Stimulated activated CD4-positive, alpha-beta T cell treated with anti-CD3 and anti-CD28 coated beads, Interleukin-12 subunit alpha, Interleukin-12 subunit beta, amount 100 ng/mL, for 24 hours (primary cell): Measurements from ENCODE around the gene CBLB.
"Not testable (repeated sequence)": the region's sequence is repeated elsewhere in the genome, so short reads cannot be mapped to it uniquely, and the experiment has no call there.

Experiments
- DNase-seq, 2 experiments: peaks; one replicate each; pipeline ENCODE4 v3.0.0-alpha.2; 2020; ENCODE audit warnings: low read depth in 2 of 2

CBLB gene

GRCh38 chr3:105816833-105817232 lies 52.0 kb downstream of the CBLB start:
- DNase-seq = no peak

DNA sequence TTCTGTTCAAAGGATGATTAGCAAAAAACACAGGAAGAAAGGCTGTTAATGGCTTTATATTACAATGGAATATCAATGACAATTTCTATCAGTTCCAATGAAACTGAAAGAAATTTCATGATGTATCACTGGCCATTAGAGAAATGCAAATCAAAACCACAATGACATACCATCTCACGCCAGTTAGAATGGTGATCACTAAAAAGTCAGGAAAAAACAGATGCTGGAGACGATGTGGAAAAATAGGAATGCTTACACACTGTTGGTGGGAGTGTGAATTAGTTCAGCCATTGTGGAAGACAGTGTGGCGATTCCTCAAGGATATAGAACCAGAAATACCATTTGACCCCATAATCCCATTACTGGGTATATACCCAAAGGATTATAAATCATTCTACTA lies 53.5 kb downstream of the CBLB start:
- DNase-seq = not testable (repeated sequence)

DNA sequence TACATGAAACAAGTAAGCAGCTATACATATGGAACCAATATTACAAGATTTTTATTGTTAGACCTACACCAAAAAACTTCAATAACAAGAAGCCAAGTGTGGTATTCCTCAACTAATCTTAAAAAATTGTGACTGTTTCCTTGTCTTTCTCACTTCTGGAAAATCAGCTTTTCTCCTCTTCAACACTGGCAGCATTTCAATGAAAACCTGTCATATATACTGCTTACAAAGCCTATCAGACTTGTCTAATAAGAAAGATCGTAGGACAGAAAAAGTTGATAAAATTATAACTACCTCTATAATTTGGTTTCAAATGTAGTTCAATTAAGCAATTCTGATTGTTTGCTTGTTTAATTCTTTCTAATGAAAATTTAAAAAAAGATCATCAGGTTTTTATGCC lies 55.1 kb downstream of the CBLB start:
- DNase-seq = no peak

GRCh38 chr3:105812194-105812586 lies 56.6 kb downstream of the CBLB start:
- no peak for DNase-seq

GRCh38 chr3:105811518-105812193 lies 57.2 kb downstream of the CBLB start:
- no peak for DNase-seq

- DNase-seq = no peak
Observed at GRCh38 chr3:105809208-105809888, 59.5 kb downstream of the CBLB start.

DNA sequence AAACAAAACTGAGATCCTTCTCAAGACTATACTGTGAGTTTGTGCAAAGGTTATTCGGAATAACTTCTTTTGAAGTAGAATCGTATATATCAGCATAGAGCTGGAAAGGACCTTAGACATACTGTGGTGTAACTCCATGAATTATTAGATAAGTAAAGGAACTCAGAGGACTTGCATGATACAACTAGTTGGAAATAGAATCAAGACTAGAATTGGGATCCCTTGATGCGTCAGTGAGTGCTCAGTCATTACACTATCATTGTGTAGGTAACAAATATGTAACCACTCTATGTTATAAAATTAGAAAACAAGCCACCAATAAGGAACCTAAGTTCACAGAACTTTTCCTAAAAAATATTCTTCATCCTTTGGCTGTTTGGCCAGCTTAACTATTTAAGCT lies 61.1 kb downstream of the CBLB start:
- no peak for DNase-seq

DNA sequence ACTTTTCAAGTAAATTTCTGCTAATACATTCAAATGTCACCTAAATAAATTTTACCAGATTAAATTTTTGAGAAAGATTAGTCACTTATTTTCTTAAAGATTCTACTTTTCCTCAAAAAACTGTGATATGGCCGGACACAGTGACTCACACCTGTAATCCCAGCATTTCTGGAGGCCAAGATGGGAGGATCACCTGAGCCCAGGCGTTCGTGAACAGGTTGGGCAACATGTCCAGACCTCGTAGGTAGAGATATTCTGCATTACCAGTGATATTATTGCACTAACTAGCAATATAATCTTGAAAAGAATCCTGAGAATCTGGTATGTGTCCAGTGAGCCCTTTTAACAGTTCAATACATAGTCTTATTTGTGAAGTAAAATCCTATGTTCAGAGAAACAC lies 61.7 kb downstream of the CBLB start:
- DNase-seq = no peak

DNA sequence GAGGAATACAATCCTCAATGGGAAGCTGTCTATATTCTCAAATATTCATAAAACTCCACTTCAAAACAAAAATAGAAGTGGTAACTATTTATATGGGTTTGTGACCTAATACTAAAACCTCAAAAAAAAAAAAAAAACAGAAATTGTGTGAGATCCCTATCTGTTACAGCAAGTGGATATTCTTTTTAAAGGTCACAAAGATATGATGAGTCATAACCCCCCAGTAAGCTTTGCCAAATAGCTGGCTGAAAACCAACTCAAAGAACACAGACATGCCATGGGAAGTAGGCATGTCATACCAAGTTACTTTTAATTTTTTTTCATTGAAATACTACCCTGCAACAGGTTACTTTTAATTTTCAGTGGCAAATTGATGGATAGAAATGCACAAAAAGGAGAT lies 62.5 kb downstream of the CBLB start:
- no peak for DNase-seq

DNA sequence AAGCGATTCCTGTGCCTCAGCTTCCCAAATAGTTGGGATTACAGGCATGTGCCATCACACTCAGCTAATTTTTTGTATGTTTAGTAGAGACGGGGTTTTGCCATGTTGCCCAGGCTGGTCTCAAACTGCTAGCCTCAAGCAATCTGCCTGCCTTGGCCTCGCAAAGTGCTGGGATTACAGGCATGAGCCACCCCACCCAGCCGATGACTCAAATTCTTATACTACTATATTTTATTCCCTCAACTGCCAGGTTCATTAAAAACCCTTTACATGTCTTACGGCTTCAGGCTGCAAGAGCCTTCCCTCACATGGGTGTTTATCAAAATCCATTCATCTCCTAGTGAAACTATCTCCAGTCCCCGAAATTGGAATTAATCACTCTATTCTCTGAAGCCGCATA lies 63.4 kb downstream of the CBLB start:
- DNase-seq = no peak

DNA sequence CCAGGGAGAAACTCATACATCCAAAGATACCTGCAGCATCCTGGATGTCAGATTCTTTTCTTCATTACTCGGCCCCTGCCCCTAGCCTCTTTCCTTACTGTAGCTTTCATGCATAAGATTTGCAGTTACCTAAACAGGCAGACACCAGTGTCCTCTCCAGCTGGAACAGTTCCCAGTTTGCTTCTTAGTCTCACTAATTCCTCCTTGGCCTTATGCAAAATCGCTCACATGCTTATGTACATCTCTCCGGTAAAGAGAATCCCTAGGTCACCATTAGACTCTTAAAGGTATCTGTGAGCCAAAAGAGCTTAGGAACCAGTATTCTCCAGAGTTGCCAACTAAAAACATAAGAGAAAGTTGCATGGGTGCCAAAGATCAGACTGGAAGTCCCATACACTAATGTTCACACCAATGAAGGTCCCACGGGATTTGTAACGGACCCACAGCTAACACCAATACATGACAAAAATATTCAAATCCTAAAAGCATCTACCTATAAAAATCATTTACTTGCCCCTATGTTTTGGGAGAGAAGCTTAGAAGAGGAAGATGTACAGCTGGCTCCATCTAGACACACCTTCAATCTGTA lies 66.6 kb downstream of the CBLB start:
- no peak for DNase-seq

DNA sequence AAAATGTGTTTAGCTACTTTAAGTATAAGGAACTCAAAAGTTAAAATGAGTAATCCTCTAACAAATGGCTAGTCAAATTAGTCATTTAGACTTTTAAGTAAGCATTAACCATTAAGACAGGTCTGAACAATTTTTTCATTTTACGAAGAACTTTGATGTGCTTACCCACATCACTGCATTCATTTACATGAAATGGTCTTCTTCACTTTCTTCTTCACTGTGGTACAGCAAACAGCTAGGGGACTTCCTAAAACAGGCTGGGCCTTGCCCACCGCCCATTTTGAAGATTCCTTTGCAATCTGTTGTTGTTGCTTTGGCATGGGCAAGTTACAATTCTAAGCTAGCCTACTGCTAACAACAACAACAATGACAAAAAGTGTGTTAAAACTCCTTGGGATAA lies 67.4 kb downstream of the CBLB start:
- no peak for DNase-seq

GRCh38 chr3:105800320-105800719 lies 68.5 kb downstream of the CBLB start:
- DNase-seq = no peak

DNA sequence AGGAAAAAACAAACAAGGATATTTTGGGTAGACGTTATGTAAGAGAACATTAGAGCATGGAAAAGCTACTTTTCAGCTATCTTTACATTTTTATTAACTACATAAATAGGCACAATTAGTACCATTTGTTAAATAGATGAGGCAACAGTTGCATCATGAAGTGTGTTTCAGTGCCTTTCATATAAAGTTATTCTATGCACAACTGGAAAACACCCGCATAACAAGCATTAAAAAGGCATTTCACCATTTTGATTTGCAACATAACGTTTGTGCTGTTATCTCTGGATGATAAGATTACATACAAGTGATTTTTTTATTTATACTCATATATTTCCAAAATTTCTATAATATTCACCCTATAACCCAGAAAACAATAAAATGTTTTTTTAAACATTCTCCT lies 69.5 kb downstream of the CBLB start:
- DNase-seq = no peak

- DNase-seq = no peak
Observed at GRCh38 chr3:105798381-105798934, 70.4 kb downstream of the CBLB start.

DNA sequence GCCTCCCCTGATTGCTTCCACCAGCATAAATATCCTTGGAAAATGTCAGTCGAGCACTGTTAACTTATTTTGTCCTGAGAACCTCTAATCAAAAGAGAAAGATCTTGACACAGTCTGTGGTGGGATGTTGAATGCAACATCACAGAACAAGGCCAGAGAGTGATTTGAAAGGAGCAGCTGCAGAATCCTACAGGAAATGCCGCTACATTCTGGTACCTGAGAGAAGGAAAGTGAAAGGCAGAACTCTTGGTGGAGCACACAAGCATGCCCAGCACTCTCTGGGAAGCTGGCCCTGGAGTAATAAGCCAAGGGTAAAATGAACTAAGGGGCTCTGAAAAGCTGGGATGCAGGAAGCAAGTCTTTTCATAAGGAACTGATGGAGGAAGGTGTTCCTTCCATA lies 75.8 kb downstream of the CBLB start:
- no peak for DNase-seq

- DNase-seq = no peak
Observed at GRCh38 chr3:105791919-105792786, 76.7 kb downstream of the CBLB start.

- DNase-seq = no peak
Observed at GRCh38 chr3:105791131-105791530, 77.7 kb downstream of the CBLB start.

DNA sequence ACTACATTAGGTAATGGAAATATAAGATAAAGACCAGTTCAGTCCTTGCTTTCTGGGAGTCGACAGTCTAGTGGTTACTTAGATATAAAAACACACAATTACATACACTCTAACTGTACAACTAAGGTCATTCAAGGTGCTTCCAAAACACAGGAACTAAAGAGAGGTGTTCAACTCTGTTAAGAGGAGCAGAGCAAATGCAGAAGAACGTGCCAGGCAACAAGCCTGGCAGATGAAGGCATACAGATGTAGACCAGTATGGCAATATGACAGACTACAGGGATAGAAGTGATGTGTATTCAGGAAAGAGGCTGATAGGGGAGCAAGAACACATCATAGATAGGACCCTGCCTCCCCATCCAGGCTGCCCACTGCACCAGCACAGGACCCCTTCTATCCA lies 78.3 kb downstream of the CBLB start:
- no peak for DNase-seq

DNA sequence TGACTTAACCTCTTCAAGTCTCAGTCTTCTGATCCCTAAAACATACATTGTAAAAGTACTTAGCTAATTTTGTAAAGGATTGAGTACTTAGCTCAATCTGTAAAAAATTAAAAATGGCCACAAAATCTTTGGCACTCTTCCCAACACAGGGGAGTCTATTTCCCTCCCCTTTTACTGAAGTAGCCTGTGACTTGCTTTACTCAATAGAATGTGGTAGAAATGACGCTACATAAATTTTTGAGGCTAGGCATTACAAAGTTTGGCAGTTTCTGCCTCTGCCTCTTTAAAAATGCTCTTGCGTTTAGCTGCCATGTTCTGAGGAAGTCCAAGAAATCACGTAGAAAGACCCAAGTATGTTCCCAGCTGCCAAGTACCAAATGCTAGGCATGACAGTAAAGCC lies 80.2 kb downstream of the CBLB start:
- no peak for DNase-seq

DNA sequence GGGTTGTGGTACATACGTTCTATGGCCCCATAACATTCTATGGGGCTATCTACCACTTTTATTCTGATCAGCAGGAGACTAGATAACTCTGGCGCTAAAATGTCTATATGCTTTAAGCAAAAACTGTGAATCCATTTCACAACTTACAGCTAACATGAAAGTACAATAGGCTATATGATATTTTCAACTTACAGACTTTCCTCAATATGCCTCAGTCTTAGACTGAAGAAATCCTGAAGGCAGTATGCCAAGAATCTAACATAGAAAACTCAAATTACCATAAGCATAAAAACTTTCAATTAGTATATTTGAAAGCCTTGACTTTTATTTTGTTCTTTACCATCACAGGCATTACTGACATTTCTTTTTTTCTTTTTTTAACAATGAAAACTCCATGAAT lies 81.4 kb downstream of the CBLB start:
- no peak for DNase-seq

- no peak for DNase-seq
Observed at GRCh38 chr3:105786990-105787389, 81.8 kb downstream of the CBLB start.
